Hypothalamus (tissue), 51 donors: Measurements from ENCODE around the gene KIF26B.

Experiments used
- DNase-seq, 51 donors: peaks; one replicate each; lab custom pipeline; 2025; lab: John Stamatoyannopoulos, UW

The KIF26B gene

DNA sequence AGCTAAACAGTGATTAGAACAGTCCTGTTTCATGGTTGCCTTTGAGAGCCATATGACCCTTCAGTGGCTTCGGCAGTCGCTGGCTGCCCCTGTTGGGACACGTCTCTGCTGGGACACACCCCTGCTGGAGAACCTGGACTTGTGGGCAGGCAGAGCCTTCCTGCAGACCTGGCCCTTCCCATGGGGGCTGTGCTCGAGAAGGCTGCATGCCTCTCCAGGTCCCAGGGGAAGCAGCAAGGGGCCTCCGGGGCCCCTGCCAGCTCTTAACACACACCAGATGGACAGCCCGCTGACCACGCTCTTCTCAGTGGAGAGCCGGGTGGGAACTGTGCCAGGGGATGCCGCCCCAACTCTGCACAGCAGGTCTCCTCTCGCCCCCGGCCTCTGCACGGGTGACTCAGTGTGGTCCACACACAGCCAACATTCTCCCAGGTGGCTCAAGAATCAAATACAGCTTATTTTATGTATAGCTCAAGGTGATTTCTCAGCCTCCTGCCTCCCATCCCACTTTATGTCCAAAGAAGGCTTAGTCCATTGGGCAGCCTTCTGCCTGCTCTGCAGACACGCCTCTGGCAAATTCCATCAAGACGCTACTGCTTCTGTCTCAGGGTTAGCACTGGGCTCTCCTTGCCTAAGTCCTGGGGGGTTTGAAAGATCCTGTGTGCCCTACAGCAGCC, 450.8 kb downstream of the KIF26B start:
- DNase-seq: no peak

GRCh38 chr1:245606157-245606725, 451.5 kb downstream of the KIF26B start:
- DNase-seq: no peak

- DNase-seq: no peak
These were observed 453.5 kb downstream of the KIF26B start for GRCh38 chr1:245608271-245608670.

DNA sequence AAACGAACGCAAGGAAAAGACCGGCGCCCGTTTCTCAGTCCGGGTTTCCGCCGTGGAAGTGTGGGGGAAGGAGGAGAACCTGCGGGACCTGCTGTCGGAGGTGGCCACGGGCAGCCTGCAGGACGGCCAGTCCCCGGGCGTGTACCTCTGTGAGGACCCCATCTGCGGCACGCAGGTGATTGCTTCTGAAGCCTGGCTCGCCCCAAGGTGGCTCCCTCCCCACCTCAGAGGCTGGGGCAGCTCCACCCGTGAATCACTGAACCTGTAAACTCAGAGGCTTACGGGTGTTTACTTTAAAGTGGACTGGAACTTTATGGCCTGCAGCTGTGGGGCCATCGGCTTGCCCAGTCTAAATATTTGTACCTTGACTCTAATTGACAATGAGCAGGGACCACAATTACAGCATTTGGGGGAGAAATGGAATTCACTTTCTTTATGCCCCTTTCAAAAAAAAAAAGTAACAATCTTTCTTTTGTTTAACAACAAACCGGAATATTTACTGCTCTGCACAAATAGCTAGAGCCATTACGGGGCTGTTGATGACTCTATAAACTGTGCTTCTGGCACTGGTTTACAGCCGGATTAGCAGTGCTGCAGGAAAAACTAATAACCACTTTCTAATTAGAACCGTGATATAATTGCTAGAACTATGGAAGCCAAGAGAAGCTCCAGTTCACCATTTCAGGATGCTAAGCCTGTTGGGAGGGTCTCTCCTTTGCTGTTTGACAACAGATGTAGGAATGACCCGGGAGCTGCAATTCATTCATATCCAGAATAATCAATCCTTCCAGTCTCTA, 454.8 kb downstream of the KIF26B start:
- no peak for DNase-seq

DNA sequence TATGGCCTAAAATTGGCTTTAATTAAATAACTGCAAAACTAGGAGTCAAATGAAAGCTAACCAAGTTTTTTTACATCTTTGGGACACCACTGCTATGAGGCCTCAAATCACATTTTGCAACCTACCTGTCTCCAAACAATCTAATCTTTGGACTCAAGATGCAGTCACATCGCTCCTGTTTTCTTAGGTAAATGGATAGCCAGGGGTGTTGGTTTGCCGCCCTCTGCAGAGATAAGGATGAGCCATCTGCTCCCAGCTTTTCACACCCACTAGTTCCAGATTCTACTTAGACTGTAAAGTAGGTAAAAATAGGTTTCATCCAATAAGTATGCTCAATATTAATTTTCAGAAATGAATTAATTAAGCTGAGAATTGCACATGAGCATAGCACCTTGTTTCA, 456.5 kb downstream of the KIF26B start:
- no peak for DNase-seq

GRCh38 chr1:245614476-245614875, 459.7 kb downstream of the KIF26B start:
- no peak for DNase-seq

GRCh38 chr1:245615001-245615400, 460.2 kb downstream of the KIF26B start:
- DNase-seq: no peak

DNA sequence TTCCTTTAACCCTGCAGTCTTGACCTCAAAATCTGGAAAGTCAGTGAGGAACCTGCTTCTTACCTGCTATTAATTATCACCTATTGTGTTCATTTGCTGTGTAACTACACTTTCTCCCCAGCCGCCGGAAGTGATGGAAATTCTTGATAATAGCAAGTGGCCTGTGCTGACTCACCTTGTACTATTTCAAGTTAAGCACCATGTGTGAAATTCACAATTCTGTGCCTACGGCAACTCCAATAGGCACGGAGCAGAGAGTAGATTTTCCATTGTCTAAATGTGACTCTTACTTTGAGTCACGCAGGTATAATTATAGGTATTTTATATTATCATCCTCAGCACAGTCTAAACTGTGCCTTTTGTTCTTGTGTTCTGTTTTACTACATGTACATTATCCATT, 466.8 kb downstream of the KIF26B start:
- peak in 1 of 51 donors; percentile 46 for DNase-seq

DNA sequence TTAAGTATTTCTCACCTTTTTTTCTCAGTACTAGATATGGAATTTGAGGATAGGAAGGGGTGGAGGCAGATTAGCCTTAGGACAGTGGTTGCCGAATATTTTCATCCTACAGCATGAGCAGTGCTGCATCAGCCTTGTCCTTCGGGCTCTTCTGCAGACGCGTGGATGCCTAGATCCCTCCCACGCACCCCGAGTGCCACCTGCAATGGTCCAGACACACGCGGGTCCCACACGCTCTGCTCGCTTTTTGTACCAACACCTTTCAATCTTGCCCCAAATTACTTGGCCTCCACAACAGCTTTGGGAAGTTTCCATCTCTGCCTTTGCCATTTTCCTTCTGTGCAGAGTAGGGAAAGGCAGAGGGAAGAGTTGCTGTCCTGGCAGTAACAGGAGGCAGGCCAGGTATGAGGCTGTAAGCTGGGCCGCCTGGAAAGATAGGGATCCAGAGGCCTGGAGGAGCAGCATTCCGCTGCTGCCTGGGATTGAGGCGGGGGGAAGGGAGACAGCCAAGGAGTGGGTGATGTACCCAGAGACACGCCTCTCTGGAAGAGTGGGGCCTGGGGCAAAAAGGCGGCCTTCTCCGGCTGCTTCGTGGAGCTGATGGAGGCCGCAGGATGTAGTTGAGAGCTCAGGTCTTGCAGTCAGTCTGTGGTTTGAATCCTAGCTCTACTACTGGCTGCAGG, 467.7 kb downstream of the KIF26B start:
- DNase-seq: no peak

GRCh38 chr1:245641384-245641783, 486.6 kb downstream of the KIF26B start:
- no peak for DNase-seq

GRCh38 chr1:245645406-245645805, 490.6 kb downstream of the KIF26B start:
- no peak for DNase-seq

- DNase-seq: no peak
These were observed 491.1 kb downstream of the KIF26B start for GRCh38 chr1:245645894-245646293.

- DNase-seq: peak in 1 of 51 donors; percentile 4
These were observed 494.2 kb downstream of the KIF26B start for GRCh38 chr1:245648749-245649522.

DNA sequence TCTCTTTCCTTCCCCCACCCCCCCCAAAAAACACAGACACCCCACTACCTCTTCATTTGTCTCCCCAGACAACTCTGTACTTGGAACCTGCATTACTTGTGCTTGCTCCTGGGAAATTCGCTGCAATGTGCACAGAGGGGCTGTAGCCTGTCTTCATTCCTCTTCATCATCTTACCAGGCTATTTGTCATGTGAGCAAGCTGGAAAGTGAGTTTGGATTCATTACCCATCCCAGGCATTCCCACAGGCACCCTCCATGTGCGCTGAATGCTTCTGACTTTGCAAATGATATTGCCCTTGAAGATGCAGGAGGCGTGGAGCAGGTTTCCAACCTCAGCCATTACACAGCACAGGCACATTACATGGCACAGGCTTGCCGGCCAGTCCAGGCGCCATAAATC, 494.9 kb downstream of the KIF26B start:
- DNase-seq: no peak

- DNase-seq: no peak
These were observed 495.7 kb downstream of the KIF26B start for GRCh38 chr1:245650441-245650960.

GRCh38 chr1:245651093-245651492, 496.3 kb downstream of the KIF26B start:
- no peak for DNase-seq

DNA sequence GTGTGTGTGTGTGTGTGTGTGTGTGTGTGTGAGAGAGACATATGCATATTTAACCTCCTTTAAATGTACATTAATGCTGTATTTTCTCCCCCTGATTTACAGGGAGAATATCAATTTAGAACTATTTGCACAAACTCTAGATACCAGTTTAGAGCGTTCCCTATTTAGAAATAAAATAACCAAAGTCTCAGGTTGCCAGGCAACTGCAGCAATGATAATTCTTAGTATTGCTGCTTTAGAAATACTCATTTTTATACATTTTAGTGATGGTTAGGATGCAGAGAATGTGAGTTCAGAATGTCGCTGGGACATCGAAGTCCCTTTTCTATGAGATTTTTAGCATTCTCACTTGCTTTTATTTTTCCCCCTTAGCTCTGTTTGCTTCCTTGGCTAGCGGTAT, 497.3 kb downstream of the KIF26B start:
- DNase-seq: no peak

GRCh38 chr1:245652660-245653427, 498.1 kb downstream of the KIF26B start:
- DNase-seq: peak in 2 of 51 donors; percentile 3 to 12

GRCh38 chr1:245654460-245655050, 499.8 kb downstream of the KIF26B start:
- DNase-seq: no peak
